Neutrophil (primary cell): Measurements from ENCODE around the gene WDR27.

Source experiments
- H3K27ac ChIP-seq: fragments of 200-600 bp; sonication (generic); 2 replicates; pipeline ENCODE4 v1.5.1; 2016; ENCODE audit warnings: mild to moderate bottlenecking, moderate library complexity
- H3K27me3 ChIP-seq: fragments of 200-600 bp; sonication (generic); 2 replicates; pipeline ENCODE4 v1.6.0; 2016; ENCODE audit warnings: mild to moderate bottlenecking
- H3K36me3 ChIP-seq: fragments of 200-600 bp; sonication (generic); 2 replicates; pipeline ENCODE4 v1.5.1; 2017
- H3K4me1 ChIP-seq, 2 experiments: fragments of 200-600 bp in 1 of 2; sonication (generic) in 1 of 2; 1 replicate in 1 of 2; 2 replicates in 1 of 2; pipeline versions ENCODE4 v1.5.1 to v1.6.1; 2013 to 2016; ENCODE audit warnings: low read depth in 1 of 2, low read length in 1 of 2, mild to moderate bottlenecking in 1 of 2, moderate library complexity in 1 of 2; ENCODE audit not compliant: control insufficient read depth in 1 of 2, insufficient read depth in 1 of 2
- H3K4me3 ChIP-seq, 2 experiments: fragments of 200-600 bp in 1 of 2; sonication (generic) in 1 of 2; 1 replicate in 1 of 2; 2 replicates in 1 of 2; pipeline ENCODE4 v1.5.1; 2013 to 2016; ENCODE audit warnings: low read depth in 1 of 2, low read length in 1 of 2, mild to moderate bottlenecking in 1 of 2, moderate library complexity in 1 of 2
- H3K9me3 ChIP-seq: fragments of 200-600 bp; sonication (generic); 2 replicates; pipeline ENCODE4 v1.5.1; 2016
- CTCF ChIP-seq: fragments of 200-600 bp; sonication (generic); IDR thresholded peaks from 2 replicates; pipeline ENCODE4 v1.5.1; 2016; ENCODE audit warnings: antibody characterized with exemption

Gene WDR27

GRCh38 chr6:169654598-169655391 is 47.0 kb downstream of the WDR27 start:
- H3K4me3 ChIP-seq = peak overlapping the region; percentile 40 to 45
- no peak for TF ChIP-seq CTCF
- H3K9me3 ChIP-seq = no peaks in the 10 kb centered on the region
- H3K4me1 ChIP-seq = peaks cover 6 to 7% of the 10 kb centered on the region in 2 experiments
- H3K27ac ChIP-seq = no peak overlapping the region
- no peaks in the 10 kb centered on the region for H3K36me3 ChIP-seq
- no peaks in the 10 kb centered on the region for H3K27me3 ChIP-seq

- Histone ChIP-seq H3K36me3 (no peaks in the 10 kb centered on the region), H3K4me1 (peaks cover 6 to 7% of the 10 kb centered on the region in 2 experiments), H3K27ac (no peak overlapping the region), H3K9me3 (no peaks in the 10 kb centered on the region), H3K27me3 (no peaks in the 10 kb centered on the region), H3K4me3 (no peak overlapping the region)
- no peak for TF ChIP-seq CTCF
Measured at GRCh38 chr6:169653691-169654090, 48.1 kb downstream of the WDR27 start.

- Histone ChIP-seq H3K9me3 (no peaks in the 10 kb centered on the region), H3K4me1 (peaks cover 6 to 7% of the 10 kb centered on the region in 2 experiments), H3K4me3 (no peak overlapping the region), H3K27me3 (no peaks in the 10 kb centered on the region), H3K27ac (no peak overlapping the region), H3K36me3 (no peaks in the 10 kb centered on the region)
- no peak for TF ChIP-seq CTCF
Measured at GRCh38 chr6:169652896-169653295, 48.9 kb downstream of the WDR27 start.

GRCh38 chr6:169651498-169651897 is 50.3 kb downstream of the WDR27 start:
- Histone ChIP-seq H3K27me3 (no peaks in the 10 kb centered on the region), H3K36me3 (no peaks in the 10 kb centered on the region), H3K9me3 (no peaks in the 10 kb centered on the region), H3K27ac (no peak overlapping the region), H3K4me1 (peaks cover 6 to 7% of the 10 kb centered on the region in 2 experiments), H3K4me3 (no peak overlapping the region)
- no peak for TF ChIP-seq CTCF

- H3K36me3 ChIP-seq = no peaks in the 10 kb centered on the region
- TF ChIP-seq CTCF = no peak
- peaks cover 6 to 7% of the 10 kb centered on the region in 2 experiments for H3K4me1 ChIP-seq
- no peaks in the 10 kb centered on the region for H3K27me3 ChIP-seq
- no peaks in the 10 kb centered on the region for H3K9me3 ChIP-seq
- H3K4me3 ChIP-seq = no peak overlapping the region
- no peak overlapping the region for H3K27ac ChIP-seq
Measured at GRCh38 chr6:169650959-169651292, 50.9 kb downstream of the WDR27 start.
